Medulla oblongata (tissue), 1 donor: ENCODE data around the gene SYTL3.
"Not testable (repeated sequence)": the region's sequence is repeated elsewhere in the genome, so short reads cannot be mapped to it uniquely, and the experiment has no call there.

Source experiments
- DNase-seq: peaks from one replicate; pipeline ENCODE4 v3.0.0-alpha.2; 2015; ENCODE audit errors: extremely low spot score

The SYTL3 gene

DNA sequence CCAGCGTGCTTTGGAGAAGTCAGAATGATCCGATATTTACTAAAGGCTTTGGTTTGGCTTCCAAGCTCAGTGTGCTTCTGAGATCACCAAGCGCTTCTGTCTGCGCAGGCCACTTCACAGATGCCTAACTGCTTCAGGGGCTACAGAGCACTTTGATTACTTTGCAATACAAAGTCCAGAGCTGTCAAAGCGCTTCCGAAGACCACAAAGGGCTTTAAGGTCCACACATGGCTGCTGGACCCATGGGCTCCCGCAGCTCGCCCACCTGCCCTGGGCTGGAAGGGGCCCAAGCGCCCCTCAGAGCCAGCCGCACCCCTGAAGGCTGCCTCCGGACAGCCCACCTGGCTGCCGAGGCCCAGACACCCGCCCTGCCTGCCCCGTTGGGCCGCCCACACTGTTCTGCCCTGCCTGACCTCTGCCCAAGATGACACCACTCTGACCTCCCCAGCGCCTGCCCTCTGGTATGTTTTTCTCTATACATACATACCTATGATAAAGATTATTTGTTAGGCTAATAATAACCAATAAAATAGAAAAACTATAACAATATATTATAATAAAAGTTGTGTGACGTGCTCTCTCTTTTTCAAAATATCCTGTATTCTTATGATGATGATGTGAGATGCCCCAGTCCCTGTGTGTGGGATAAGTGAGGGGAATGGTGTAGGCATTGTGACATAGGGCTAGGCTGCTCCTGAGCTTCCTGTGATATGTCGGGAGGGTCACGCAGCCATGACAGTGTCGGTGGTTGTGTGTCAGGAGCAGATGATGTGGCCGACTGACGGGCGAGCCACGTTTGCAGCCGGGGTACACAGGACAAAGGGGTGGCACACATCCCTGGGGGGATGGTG is 27.9 kb upstream of the SYTL3 start:
- no peak for DNase-seq

DNA sequence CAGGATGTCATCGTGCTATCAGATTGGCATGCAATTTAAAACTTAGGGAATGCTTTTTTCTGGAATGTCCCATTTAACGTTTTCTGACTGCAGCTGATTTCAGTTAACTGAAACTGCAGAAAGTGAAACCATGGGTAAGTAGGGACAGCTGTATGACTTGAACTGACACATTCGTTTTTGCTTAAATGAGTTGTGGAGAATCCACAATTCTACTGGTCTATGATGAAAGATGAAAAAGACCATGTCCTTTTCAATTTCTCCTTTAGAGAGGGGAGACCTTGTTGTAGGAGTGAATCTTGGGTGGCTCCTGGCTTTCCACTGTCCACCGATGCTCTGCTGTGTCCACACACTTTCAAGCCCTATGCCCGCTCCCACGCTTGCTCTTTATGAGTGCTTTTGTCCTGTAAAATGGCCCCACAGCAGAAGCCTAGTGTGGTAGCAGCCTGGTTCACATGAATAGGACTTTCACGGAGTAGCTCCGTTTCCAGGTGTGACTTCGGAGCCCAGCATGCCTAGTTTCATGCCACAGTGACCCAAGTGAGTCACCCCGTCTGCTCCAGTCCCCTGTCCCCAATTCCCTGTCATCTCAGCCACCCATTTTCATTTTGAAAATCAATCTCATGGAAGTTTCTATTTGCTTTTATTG is 27.2 kb upstream of the SYTL3 start:
- no peak for DNase-seq

DNA sequence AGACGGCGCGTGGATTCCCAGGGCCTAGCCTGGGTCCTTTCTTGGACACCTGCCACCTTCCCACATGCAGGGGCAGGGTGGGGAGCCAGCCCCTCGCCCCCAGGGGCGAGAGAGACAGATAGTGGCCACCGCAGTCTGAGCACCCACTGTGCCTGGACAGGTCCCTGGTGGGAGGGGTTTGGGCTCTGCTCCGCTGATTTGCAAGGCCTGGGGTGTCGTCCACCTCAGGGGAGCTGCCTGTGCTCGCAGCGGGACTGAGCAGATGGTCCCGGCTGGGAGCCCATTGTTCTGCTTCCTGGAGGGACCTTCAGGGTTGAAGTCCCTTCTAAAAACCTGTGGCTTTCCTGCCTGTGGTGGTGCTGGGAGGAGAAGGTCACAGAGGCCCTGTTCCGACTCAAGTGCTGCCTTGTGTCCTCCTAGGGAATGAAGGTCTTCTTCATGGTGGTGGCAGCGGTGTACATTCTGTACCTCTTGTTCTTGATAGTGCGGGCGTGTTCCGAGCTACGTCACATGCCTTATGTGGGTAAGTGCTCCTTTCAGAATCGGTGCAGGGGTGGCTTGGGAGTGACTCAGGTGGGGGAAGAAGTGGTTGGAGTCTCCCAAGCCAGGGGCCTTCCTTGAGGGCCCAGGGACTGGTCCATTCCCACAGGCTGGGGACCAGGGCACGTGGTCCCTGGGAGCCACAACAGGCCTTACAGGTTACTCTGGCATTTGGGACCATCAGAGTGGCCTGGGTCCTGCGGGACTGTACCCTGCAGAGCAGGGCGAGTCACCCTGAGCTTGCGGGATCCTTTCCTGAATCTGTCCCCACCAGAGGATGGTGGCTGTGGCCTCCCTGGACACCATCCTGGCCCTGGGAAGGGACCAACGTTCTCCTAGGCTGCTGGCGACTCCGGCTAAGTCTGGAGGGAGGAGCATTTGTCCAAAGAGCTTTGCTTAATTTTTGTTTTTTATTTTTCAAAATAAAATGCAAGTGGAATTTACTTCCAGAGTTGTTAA is 24.9 kb upstream of the SYTL3 start:
- DNase-seq: no peak

DNA sequence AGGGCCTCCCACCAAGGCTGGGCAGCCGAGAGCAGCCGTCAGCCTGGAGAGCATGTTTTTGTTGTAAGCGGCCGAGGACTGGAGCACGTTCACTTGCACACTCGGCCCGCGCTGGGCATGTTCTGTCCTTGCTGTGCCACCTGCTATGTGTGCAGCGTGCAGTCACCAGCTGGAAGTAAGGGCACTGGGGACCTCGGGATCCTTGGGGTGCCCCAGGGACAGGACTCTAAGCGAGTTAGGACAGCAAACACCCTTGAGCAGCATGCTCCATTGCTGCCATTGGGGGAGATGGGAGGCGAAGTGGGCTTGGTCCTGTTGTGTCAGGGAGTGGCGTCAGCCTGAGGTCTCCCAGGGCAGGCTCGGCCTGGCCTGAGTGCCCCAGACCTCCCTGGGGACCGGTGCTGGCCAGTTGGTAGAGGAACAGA is 24.0 kb upstream of the SYTL3 start:
- no peak for DNase-seq

DNA sequence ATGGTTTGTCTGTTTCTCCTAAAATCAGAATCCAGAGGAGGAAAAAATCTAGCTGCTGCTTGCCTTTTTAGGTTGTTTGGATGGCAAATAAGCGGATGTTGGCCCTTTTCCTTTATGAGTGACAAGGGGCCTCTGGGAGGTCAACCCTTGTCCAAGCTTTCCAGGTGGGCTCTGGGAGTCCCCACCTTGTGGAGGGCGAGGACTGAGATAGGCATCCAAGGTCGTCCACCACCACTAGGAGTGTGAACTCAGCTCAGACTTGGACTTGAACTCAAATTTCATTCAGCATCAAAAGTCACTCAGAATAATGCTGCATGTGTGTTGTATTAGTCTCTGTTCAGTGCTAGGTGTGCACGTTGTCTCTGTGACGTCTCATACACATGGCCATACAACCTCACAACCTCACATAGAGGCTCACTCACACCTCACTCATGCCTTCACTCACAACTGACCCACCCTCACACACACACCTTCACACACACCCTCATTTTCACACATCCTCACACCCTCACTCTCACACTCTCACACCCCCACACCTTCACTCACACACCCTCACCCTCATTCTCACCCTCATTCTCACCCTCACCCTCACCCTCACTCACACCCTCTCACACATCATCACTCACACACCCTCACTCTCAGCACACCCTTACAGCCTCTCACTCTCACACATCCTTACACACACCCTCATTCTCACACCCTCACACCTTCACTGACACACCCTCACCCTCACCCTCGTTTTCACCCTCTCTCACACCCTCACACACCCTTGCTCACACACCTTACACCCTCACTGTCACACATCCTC is 23.3 kb upstream of the SYTL3 start:
- no peak for DNase-seq

DNA sequence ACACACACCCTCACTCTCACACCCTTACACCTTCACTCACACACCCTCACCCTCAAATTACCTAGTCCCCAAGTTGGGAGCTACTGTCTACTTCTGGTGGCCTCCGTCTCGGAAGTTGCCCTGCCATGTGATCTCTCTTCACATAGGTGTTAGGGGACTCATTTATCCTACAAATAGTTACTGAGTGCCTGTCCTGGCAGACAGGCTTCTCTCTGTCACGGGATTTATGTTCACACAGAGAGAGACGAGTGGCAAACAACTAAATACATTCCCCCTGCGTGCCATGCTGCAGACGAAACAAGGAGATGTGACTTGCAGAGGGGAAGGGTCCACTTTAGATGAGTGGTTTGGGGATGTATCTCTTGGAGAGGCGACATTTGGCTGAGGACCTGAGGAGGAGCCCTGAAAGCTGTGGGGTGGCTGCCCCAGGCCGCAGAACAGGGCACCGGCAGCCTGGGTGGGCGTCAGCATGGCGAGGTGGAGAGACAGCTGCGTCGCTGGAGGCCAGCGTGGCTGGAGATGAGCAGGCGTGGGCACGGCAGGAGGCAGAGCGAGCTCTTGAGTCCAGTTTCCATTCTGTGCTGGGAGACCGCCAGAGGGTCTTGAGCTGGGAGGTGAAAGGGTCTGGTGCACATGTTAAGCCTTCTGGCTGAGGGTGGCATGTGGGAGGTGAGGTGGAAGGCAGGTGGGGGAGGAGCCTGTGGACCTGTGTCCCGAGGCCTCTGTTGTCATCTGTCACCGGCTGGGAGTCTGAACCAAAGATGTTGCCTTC is 22.5 kb upstream of the SYTL3 start:
- no peak for DNase-seq

DNA sequence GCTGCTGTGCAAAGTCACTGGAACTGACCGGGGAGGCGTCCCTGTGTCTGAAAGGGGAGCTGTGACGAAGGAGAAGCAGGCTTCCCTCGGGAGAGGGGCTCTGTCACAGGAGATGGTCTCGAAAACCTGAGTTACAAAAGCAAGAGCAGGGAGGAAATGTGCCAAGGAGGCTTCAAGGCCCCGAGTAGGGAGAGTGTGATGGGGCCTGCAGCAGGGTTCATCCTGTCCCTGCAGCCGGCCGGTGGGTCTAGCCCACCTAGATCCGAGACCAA is 22.0 kb upstream of the SYTL3 start:
- no peak for DNase-seq

DNA sequence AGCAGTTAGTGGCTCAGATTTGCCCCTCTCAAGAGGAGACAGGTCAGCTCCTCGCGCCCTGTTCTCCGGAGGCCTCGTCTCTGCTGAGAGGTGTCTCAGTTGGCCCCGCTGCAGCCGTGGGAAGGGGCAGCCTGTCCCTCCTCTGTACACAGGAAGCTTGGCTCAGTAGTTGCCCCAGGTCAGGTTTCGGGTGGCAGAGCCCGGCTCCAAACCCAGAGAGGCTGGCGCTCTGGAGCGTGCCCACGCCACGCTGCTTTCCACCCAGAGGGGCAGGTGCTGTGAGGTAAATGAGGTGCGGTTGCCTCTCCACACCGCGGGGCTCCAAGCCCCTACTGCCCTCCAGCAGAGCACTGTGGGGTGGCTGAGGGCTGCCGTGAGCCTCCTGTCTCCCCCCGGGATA is 21.3 kb upstream of the SYTL3 start:
- DNase-seq: no peak

DNA sequence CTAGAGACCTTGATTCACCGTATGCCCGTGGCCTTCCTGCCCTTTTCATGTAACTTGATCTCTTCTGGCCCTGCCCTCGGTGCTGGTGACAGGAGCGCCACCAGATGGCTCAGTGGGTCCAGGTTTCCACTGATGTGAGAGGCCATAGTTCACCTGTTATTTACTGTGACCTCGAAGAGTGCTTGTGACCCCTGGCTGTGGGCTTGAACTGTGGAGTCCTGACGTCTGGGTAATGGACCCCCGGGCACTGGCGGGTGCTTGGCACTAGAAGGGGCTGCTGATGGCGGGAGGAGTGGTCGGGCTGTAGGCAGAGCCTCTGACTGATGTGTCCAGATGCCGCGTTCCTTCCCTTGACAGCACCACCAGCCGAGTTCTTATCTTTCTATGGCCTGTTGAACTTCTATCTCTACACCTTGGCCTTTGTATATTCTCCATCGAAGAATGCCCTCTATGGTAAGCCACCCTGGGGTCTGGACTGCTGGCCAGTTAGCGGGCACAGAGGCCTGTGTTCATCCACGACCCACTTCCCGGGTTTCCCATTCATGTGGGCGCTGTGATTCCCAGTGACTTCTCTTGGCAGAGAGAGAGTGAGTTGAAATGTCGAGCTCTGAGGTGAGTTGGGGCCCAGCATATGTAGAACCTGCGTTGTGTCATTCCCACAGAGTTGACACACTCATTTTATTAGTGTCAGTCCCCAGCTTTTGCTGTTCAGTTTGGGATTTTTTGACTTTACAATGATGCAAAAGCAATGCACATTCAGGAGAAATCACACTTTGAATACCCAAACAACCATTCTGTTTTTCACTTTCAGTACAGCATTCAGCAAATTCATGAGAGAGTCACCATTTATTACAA is 20.3 kb upstream of the SYTL3 start:
- DNase-seq: no peak

DNA sequence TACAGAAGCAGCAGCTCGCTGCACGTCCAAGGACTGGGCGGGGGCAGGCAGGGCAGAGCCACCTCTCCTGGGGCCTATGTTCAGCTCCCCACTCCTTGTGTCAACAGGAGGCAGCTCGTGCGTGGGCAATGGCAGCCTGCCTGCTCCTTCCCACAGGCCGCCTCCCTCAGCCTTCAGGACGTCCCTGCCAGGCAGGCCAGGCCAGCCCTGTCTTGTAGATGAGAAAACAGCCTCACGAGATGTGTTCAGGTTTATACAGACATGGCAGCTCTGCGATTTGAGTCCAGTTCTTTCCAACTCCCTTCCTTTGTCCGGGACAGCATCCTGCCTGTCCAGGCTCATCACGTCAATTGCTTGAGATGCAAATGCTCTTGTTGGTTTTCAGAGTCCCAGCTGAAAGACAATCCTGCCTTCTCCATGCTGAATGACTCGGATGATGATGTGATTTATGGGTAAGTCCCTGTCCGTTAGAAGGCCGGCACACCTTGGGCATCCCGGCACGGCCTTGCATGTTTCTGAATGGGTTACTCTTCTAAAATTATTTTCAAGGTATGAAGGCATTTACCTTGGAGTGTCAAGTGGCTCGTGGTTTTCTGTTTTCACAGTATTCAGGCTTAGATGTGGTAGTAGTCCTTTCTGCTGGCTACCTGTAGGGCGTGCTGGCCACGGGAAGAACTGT is 18.8 kb upstream of the SYTL3 start:
- DNase-seq: no peak

DNA sequence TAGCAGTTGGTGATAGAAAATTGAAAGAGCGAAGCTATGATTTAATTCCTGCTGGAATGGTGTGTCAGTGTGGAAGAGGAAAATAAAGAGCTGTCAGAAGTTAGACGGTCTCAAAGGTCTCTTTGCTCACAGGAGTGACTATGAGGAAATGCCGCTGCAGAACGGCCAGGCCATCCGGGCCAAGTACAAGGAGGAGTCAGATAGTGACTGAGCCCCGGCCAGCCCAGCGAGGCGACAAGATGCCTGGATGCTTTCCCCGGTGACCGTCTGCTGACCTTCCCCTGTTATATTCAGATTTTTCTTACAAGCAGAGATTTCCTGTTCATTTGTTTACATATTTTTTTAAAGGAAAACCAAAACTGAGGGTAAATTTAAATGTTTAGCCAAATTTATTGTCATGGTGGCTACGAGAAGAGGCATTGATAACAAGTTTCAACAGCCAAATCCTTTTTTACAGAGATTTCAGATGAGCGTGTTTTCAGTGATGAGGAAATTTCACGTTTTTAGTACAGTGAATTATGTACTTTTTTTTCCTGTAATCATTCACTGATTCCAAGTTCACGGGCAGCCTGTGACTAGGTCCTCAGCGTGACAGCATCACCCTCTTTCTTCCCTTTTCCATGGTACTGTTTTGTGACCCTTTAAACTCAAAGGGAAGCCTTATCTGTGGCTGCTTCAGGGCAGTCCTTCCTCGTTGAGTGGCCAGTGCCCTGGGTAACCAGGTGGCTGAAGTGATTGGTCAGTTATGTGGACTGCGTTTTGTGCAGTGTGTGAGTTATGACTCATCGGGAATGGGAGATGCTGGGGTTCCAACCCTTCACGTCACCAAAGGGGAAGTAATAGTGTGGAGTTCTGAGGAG is 17.9 kb upstream of the SYTL3 start:
- DNase-seq: no peak

DNA sequence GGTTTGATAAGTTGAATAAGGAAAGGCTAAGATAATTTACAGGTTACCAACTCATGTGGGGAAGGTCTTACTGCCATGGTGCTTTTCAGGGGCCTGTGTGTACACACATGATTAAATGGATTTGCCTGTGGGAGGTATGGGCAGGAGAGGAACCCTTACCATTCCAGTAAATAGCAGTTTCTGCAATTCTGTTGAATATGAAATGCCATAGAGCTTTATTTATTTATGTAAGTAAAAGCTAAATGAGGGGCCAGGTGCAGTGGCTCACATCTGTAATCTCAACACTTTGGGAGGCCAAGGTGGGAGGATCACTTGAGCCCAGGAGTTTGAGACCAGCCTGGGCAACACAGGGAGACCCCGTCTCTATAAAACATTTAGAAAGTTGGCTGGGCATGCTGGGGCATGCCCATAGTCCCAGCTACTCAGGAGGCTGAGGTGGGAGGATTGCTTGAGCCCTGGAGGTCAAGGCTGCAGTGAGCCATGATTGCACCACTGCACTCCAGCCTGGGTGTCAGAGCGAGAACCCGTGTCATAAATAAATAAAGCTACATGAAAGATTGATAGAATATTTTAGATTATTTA is 17.2 kb upstream of the SYTL3 start:
- DNase-seq: not testable (repeated sequence)

DNA sequence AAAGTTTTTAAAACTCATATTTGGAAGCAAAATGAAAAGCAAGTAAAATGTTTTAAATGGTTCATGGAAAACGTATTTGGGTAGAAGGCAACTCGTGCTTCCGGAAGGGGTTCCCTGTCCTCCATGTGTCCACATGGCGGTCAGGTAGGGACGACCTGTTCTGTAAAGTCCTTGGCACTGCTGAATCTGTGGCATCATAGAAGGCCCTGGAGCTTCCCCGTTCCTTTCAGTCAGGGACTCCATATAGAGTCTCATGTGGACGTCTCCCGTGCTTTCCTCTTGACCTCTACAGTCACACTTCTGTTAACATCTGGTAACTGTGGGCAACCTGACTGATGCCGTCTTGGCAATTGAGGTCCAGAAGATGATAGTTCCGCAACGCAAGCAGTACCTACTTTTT is 16.7 kb upstream of the SYTL3 start:
- DNase-seq: no peak

DNA sequence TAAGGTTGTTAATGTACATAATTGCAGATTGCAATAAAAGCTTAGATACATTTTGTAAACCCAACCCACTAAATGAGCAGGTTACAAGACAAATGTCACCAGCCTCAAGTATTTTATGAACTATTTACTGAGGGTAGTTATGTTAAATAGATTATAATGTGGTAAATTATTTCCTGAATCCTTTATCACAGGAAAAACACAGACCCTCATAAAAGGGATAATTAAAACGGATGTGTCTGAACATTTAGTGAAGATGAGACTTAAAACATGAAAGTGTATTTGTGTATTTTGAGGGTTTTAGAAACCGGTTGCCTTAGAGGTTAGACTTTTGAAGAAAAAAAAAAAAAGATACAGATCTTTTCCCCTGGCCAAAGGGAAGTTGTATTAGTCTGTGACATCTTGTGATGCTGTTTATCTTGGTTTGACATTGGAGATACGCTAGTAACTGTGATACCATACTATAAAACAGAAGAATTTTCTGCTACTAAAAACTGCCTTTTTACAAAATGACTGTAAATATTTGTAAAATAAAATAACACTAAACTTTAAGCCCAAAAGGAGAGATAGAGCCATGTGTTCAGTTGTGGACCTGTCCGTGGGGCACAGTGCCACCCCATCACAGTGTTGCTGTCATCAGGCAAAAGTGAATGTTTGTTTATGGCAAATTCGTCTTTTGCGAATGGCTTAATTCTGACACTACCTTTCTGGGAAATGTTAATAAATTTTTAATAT is 15.0 kb upstream of the SYTL3 start:
- no peak for DNase-seq

DNA sequence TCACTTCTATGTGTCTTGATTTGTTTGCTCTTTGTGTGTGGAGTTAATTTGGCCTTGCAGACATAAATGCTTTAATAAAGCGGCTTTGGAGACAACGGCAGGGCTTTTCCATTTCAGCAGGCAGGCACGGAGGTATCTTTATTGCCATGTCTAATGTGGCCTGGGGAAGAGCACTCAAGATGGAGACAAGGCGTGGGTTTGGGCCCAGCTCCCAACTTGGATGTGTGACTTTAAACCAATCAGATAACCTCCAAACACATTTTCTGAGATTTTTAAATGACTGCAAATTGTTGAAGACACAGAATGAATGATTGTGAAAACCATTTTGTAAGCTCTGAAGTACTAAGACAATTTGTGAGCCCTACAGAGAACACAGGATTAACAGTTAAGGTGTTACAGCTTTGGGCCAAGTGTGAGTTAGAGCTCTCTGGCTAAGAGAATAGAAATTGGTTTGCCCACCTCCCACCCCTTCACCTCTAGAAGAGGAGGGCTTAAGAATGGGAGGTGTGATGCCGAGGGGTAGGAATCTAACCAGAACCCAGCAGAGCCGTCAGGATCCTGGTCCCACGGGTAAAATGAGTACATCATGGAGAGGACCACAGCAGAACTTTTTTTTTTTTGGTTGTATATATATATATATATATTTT is 14.3 kb upstream of the SYTL3 start:
- no peak for DNase-seq

DNA sequence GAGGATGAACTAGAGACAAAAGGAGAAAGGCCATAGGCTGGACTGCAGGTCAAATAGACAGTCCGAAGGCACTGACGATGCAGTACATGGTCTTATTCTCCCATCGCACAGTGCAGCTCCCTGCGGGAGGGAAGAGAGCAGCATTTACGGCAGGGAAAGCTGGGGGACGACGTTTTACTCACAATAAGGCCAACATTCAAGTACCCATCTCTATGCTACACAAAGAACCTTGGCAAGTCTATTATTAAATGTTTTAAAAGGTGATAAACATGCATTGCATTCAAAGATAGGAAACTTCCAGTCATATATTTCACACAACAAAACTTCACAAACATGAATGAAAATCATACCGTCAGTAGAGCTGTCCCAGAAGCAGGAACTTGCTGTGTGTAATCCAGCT is 13.1 kb upstream of the SYTL3 start:
- no peak for DNase-seq
